HFF-Myc (cell line): ENCODE data around the gene GPR34.

Experiments
- DNase-seq: peaks from one replicate; pipeline ENCODE4 v3.0.0-alpha.2; 2011; ENCODE audit warnings: low read depth; ENCODE audit errors: extremely low read depth
- H3K4me3 ChIP-seq: replicated peaks from 2 replicates; pipeline ENCODE4 v1.5.1; 2011; ENCODE audit warnings: low read depth, mild to moderate bottlenecking, control low read depth, low read length
- CTCF ChIP-seq: IDR thresholded peaks from 2 replicates; pipeline ENCODE4 v1.5.1; 2012; ENCODE audit warnings: mild to moderate bottlenecking, low read depth, low read length, control low read depth; ENCODE audit errors: missing control alignments

GPR34 gene

GRCh38 chrX:41692162-41692749 lies 3.5 kb downstream of the GPR34 start:
- H3K4me3 ChIP-seq: no peak overlapping the region
- no peak for DNase-seq
- TF ChIP-seq CTCF: no peak

- no peak for TF ChIP-seq CTCF
- H3K4me3 ChIP-seq: no peak overlapping the region
- DNase-seq: no peak
Observed at GRCh38 chrX:41693024-41693423, 4.3 kb downstream of the GPR34 start.

- no peak for TF ChIP-seq CTCF
- DNase-seq: no peak
Observed at GRCh38 chrX:41695426-41695825, 6.7 kb downstream of the GPR34 start.

GRCh38 chrX:41703574-41704029 lies 14.8 kb downstream of the GPR34 start:
- no peak for TF ChIP-seq CTCF
- H3K4me3 ChIP-seq: no peak overlapping the region
- no peak for DNase-seq

More at GRCh38 chrX:41695426-41695825, 6.7 kb downstream of the GPR34 start:
- H3K4me3 ChIP-seq: no peak overlapping the region

GRCh38 chrX:41705042-41705441 lies 16.3 kb downstream of the GPR34 start:
- DNase-seq: no peak
- TF ChIP-seq CTCF: no peak

GRCh38 chrX:41705680-41706374 lies 17.1 kb downstream of the GPR34 start:
- no peak for TF ChIP-seq CTCF
- no peak for DNase-seq
- no peak overlapping the region for H3K4me3 ChIP-seq

More at GRCh38 chrX:41705042-41705441, 16.3 kb downstream of the GPR34 start:
- no peak overlapping the region for H3K4me3 ChIP-seq
